Measurements from ENCODE around the gene BCAS3.

The BCAS3 gene

GRCh38 chr17:61366076-61366714 is 688.5 kb downstream of the BCAS3 start:
- DNase-seq (ENCODE audit: low read depth) = no peak

- no peak for DNase-seq (ENCODE audit: low read depth)
Observed at GRCh38 chr17:61366715-61367413, 689.2 kb downstream of the BCAS3 start.

- DNase-seq (ENCODE audit: low read depth) = no peak
Observed at GRCh38 chr17:61368049-61368831, 690.6 kb downstream of the BCAS3 start.

- no peak for DNase-seq (ENCODE audit: low read depth)
Observed at GRCh38 chr17:61368832-61369450, 691.3 kb downstream of the BCAS3 start.

GRCh38 chr17:61369751-61370150 is 692.1 kb downstream of the BCAS3 start:
- no peak for DNase-seq (ENCODE audit: low read depth)

GRCh38 chr17:61371179-61371578 is 693.5 kb downstream of the BCAS3 start:
- DNase-seq (ENCODE audit: low read depth) = no peak

GRCh38 chr17:61371606-61372005 is 694.0 kb downstream of the BCAS3 start:
- DNase-seq (ENCODE audit: low read depth) = no peak

GRCh38 chr17:61372436-61372835 is 694.8 kb downstream of the BCAS3 start:
- DNase-seq (ENCODE audit: low read depth) = no peak

GRCh38 chr17:61376931-61377838 is 699.5 kb downstream of the BCAS3 start:
- no peak for DNase-seq (ENCODE audit: low read depth)

- no peak for DNase-seq (ENCODE audit: low read depth)
Observed at GRCh38 chr17:61378658-61379456, 701.2 kb downstream of the BCAS3 start.

GRCh38 chr17:61379457-61380216 is 702.0 kb downstream of the BCAS3 start:
- DNase-seq (ENCODE audit: low read depth) = no peak

GRCh38 chr17:61380217-61380835 is 702.7 kb downstream of the BCAS3 start:
- no peak for DNase-seq (ENCODE audit: low read depth)

GRCh38 chr17:61380836-61381525 is 703.3 kb downstream of the BCAS3 start:
- no peak for DNase-seq (ENCODE audit: low read depth)

GRCh38 chr17:61381537-61381936 is 703.9 kb downstream of the BCAS3 start:
- no peak for DNase-seq (ENCODE audit: low read depth)

GRCh38 chr17:61382796-61383688 is 705.4 kb downstream of the BCAS3 start:
- no peak for DNase-seq (ENCODE audit: low read depth)

GRCh38 chr17:61383689-61384201 is 706.1 kb downstream of the BCAS3 start:
- no peak for DNase-seq (ENCODE audit: low read depth)

GRCh38 chr17:61384354-61384691 is 706.7 kb downstream of the BCAS3 start:
- DNase-seq (ENCODE audit: low read depth) = no peak

Data from activated T-helper 1 cell treated with Interleukin-2 at 50 U/mL for 16 hours (primary cell).